Measurements from ENCODE around the gene SLA2.
"Not testable (repeated sequence)": the region's sequence is repeated elsewhere in the genome, so short reads cannot be mapped to it uniquely, and the experiment has no call there.

SLA2 gene, protein sequence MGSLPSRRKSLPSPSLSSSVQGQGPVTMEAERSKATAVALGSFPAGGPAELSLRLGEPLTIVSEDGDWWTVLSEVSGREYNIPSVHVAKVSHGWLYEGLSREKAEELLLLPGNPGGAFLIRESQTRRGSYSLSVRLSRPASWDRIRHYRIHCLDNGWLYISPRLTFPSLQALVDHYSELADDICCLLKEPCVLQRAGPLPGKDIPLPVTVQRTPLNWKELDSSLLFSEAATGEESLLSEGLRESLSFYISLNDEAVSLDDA

DNA sequence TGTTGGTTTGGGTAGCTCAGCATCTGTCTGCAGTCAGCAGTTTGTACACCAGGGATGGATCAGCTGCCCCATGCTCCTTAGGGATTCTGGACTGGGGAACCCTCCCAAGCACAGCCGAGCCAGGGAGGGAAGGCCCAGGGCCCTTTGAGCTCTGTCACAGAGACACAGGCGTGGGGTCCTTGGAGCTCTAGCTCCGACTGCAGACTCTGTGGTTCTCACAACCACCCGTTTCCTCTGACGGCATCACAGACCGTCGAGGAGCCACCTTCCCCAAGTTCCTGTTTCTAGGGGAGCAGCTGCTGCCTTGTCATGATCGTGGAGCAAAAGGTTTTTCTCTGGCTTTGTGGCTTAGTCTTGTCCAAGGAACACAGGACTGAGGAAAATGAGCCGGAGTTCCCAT is at the start of gene SLA2:
Gene SLA2, minus strand, starts transcription at position 199 of the 400 bp plus-strand sequence. CDS start 4,861 bp downstream, outside the sequence.
- H3K4me3 ChIP-seq (ENCODE audit: low read length in 2 of 2): peak within 1 kb of the TSS in 1 of 2 donors; percentile 3

DNA sequence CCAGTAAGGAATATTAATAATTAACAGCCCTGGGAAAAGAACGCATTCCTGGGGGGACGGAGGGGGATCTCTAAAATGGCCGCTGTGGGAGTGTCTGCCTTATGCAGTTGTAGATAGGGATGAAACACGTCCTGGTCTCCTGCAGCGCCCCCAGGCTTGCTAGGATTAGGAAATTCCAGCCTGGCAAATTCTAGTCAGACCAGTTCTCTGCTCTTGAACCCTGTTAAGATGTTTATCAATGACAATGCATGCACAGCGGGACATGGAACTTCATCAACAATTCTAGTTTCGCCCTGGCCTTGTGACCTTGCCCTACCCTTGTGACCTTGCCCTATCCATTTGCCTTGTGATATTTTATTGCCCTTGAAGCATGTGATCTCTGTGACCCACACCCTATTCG is 49.5 kb upstream of the SLA2 start:
- H3K27ac ChIP-seq (ENCODE audit: low read length): not testable (repeated sequence)

More for the DNA sequence above, at the start of gene SLA2:
- no peak within 1 kb of the TSS for H3K27ac ChIP-seq (ENCODE audit: low read length)
- no peaks in the 10 kb centered on the region for H3K9me3 ChIP-seq (ENCODE audit: control insufficient read depth in 2 of 2, low read length in 2 of 2)
- H3K9ac ChIP-seq (ENCODE audit: low read length in 2 of 2): no peak within 1 kb of the TSS
- no peaks in the 10 kb centered on the region for H3K36me3 ChIP-seq (ENCODE audit: control insufficient read depth in 2 of 2, insufficient read depth in 2 of 2, low read length in 2 of 2)
- H3K4me1 ChIP-seq (ENCODE audit: control insufficient read depth, insufficient read depth, low read length): no peaks in the 10 kb centered on the region
- H3K27me3 ChIP-seq (ENCODE audit: control insufficient read depth in 1 of 2, insufficient read depth in 2 of 2, low read length in 2 of 2): no peaks in the 10 kb centered on the region

DNA sequence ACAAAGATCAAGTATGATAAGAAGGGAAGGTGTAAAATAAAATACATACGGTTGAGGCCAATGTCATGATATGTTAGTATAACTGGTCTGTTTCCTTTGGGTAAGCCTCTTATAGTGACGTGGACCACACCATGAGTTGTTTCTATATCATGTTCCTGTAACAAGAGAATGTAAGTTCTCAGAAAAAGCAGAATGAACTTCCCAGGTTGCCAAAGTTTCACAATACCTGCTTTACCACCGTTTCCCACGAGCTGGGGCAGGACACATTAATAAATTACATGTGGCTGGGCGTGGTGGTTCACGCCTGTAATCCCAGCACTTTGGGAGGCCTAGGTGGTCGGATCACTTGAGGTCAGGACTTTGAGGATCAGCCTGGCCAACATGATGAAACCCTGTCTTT is 42.6 kb upstream of the SLA2 start:
- Histone ChIP-seq H3K36me3 (ENCODE audit: control insufficient read depth in 2 of 2, insufficient read depth in 2 of 2, low read length in 2 of 2) (peaks cover 13 to 17% of the 10 kb centered on the region in 2 donors), H3K27ac (ENCODE audit: low read length) (no peak overlapping the region), H3K27me3 (ENCODE audit: control insufficient read depth in 1 of 2, insufficient read depth in 2 of 2, low read length in 2 of 2) (no peaks in the 10 kb centered on the region), H3K9ac (ENCODE audit: low read length in 2 of 2) (no peak overlapping the region), H3K4me1 (ENCODE audit: control insufficient read depth, insufficient read depth, low read length) (no peaks in the 10 kb centered on the region), H3K4me3 (ENCODE audit: low read length in 2 of 2) (no peak overlapping the region), H3K9me3 (ENCODE audit: control insufficient read depth in 2 of 2, low read length in 2 of 2) (no peaks in the 10 kb centered on the region)

More for the DNA sequence above, 49.5 kb upstream of the SLA2 start:
- not testable (repeated sequence) for H3K9ac ChIP-seq (ENCODE audit: low read length in 2 of 2); H3K4me1 ChIP-seq (ENCODE audit: control insufficient read depth, insufficient read depth, low read length); H3K4me3 ChIP-seq (ENCODE audit: low read length in 2 of 2); H3K9me3 ChIP-seq (ENCODE audit: control insufficient read depth in 2 of 2, low read length in 2 of 2); H3K27me3 ChIP-seq (ENCODE audit: control insufficient read depth in 1 of 2, insufficient read depth in 2 of 2, low read length in 2 of 2); H3K36me3 ChIP-seq (ENCODE audit: control insufficient read depth in 2 of 2, insufficient read depth in 2 of 2, low read length in 2 of 2)

DNA sequence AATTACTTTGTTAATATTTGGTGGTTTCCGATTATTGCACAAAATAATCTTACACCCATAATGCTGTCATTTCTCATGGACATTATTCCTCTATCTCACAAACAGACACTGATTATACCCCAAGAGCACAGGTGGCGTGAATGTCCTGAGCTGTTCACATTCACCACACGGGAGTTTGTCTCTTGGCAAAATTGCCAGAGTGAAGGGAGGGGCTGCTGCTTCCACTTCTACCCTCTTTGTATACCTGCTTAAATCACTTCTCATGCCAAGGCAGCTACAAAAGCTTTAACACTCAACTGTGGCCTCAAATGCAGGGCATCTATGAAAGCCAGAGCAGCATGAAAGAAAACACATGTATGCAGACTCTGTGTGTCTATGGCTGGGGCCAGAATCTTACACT is 41.9 kb upstream of the SLA2 start:
- H3K9me3 ChIP-seq (ENCODE audit: control insufficient read depth in 2 of 2, low read length in 2 of 2): no peaks in the 10 kb centered on the region
- H3K36me3 ChIP-seq (ENCODE audit: control insufficient read depth in 2 of 2, insufficient read depth in 2 of 2, low read length in 2 of 2): peaks cover 13 to 17% of the 10 kb centered on the region in 2 donors

DNA sequence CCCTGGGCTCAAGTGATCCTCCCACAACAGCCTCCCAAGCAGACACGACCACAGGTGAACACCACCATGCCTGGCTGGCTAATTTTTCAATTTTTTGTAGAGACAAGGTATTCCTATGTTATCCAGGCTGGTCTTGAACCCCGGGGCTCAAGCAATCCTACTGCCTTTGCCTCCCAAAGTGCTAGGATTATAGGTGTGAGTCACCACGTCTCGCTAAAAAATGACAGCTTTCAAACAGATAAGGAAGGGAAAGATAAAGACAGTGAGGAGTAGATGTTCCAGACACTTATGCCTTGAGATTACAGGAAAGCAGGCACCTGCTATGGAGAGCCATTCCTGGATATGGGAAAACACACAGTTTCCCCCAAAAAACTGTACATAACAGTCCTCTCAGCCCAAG is 40.9 kb upstream of the SLA2 start:
- Histone ChIP-seq H3K36me3 (ENCODE audit: control insufficient read depth in 2 of 2, insufficient read depth in 2 of 2, low read length in 2 of 2) (peaks cover 18 to 20% of the 10 kb centered on the region in 2 donors), H3K4me1 (ENCODE audit: control insufficient read depth, insufficient read depth, low read length) (no peaks in the 10 kb centered on the region), H3K27ac (ENCODE audit: low read length) (no peak overlapping the region), H3K4me3 (ENCODE audit: low read length in 2 of 2) (no peak overlapping the region), H3K27me3 (ENCODE audit: control insufficient read depth in 1 of 2, insufficient read depth in 2 of 2, low read length in 2 of 2) (no peaks in the 10 kb centered on the region), H3K9ac (ENCODE audit: low read length in 2 of 2) (no peak overlapping the region), H3K9me3 (ENCODE audit: control insufficient read depth in 2 of 2, low read length in 2 of 2) (no peaks in the 10 kb centered on the region)

More for the DNA sequence above, 41.9 kb upstream of the SLA2 start:
- Histone ChIP-seq H3K4me1 (ENCODE audit: control insufficient read depth, insufficient read depth, low read length) (no peaks in the 10 kb centered on the region), H3K27ac (ENCODE audit: low read length) (no peak overlapping the region), H3K4me3 (ENCODE audit: low read length in 2 of 2) (no peak overlapping the region), H3K9ac (ENCODE audit: low read length in 2 of 2) (no peak overlapping the region), H3K27me3 (ENCODE audit: control insufficient read depth in 1 of 2, insufficient read depth in 2 of 2, low read length in 2 of 2) (no peaks in the 10 kb centered on the region)

DNA sequence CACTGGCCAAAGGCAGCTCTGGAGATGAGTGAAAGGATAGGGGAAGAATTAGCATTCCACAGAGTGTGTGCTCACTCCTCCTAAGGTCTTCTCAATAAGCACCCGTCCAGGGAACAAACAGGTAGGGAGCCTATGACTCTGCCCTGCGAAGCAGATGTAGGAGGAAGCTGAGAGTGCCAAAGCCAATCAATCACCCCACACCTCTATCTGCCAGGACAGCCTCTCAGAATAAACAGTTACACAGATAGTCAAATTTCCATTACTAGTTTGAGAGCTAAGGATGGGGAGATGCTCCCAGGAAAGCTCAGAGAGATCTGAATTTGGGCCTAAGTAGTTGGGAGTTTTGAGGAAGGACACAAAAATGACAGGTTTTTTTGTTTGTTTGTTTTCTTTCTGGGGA is 40.5 kb upstream of the SLA2 start:
- Histone ChIP-seq H3K27ac (ENCODE audit: low read length) (no peak overlapping the region), H3K9ac (ENCODE audit: low read length in 2 of 2) (no peak overlapping the region), H3K27me3 (ENCODE audit: control insufficient read depth in 1 of 2, insufficient read depth in 2 of 2, low read length in 2 of 2) (no peaks in the 10 kb centered on the region), H3K4me1 (ENCODE audit: control insufficient read depth, insufficient read depth, low read length) (no peaks in the 10 kb centered on the region), H3K9me3 (ENCODE audit: control insufficient read depth in 2 of 2, low read length in 2 of 2) (no peaks in the 10 kb centered on the region), H3K36me3 (ENCODE audit: control insufficient read depth in 2 of 2, insufficient read depth in 2 of 2, low read length in 2 of 2) (peaks cover 18 to 20% of the 10 kb centered on the region in 2 donors), H3K4me3 (ENCODE audit: low read length in 2 of 2) (no peak overlapping the region)

DNA sequence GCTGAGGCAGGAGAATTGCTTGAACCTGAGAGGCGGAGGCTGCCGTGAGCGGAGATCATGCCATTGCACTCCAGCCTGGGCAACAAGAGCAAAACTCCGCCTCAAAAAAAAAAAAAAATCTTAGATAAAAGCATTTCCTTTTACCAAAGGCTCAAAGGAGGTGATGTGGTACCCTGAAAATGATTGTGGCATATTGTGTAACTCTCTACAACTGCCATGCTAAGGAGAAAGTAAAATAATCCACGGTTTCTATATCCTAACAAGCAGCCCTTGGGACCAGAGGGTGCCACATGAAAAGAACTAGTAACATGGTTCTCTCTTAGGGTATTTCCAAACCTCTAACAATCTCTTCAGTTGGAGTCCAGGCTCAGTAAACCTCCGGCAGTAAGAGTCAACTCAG is 38.8 kb upstream of the SLA2 start:
- Histone ChIP-seq H3K36me3 (ENCODE audit: control insufficient read depth in 2 of 2, insufficient read depth in 2 of 2, low read length in 2 of 2) (peaks cover 24 to 27% of the 10 kb centered on the region in 2 donors), H3K27me3 (ENCODE audit: control insufficient read depth in 1 of 2, insufficient read depth in 2 of 2, low read length in 2 of 2) (no peaks in the 10 kb centered on the region), H3K9ac (ENCODE audit: low read length in 2 of 2) (no peak overlapping the region), H3K4me3 (ENCODE audit: low read length in 2 of 2) (no peak overlapping the region), H3K27ac (ENCODE audit: low read length) (no peak overlapping the region), H3K4me1 (ENCODE audit: control insufficient read depth, insufficient read depth, low read length) (no peaks in the 10 kb centered on the region), H3K9me3 (ENCODE audit: control insufficient read depth in 2 of 2, low read length in 2 of 2) (no peaks in the 10 kb centered on the region)

DNA sequence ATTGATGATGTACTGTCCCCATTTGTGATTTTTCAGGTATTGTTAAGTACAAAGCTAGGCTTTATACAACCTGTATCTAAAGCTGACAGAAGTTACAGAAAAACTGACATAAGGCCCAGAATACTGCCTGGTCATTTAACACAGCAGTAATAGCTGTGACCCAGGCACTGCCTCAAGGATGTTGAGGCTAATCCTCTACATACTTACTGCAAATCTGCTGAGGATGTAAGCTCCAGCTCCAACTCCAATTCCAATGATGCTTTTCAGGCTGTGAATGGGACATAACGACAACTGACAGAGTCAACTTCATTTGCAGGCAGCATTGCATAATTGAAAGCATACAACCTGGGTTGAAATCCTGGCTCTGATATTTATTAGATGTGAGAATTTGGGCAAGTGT is 36.3 kb upstream of the SLA2 start:
- H3K4me3 ChIP-seq (ENCODE audit: low read length in 2 of 2): no peak overlapping the region
- no peak overlapping the region for H3K27ac ChIP-seq (ENCODE audit: low read length)
- no peak overlapping the region for H3K9ac ChIP-seq (ENCODE audit: low read length in 2 of 2)
- no peaks in the 10 kb centered on the region for H3K9me3 ChIP-seq (ENCODE audit: control insufficient read depth in 2 of 2, low read length in 2 of 2)
- H3K4me1 ChIP-seq (ENCODE audit: control insufficient read depth, insufficient read depth, low read length): no peaks in the 10 kb centered on the region
- H3K27me3 ChIP-seq (ENCODE audit: control insufficient read depth in 1 of 2, insufficient read depth in 2 of 2, low read length in 2 of 2): no peaks in the 10 kb centered on the region
- peaks cover 22 to 27% of the 10 kb centered on the region in 2 donors for H3K36me3 ChIP-seq (ENCODE audit: control insufficient read depth in 2 of 2, insufficient read depth in 2 of 2, low read length in 2 of 2)

DNA sequence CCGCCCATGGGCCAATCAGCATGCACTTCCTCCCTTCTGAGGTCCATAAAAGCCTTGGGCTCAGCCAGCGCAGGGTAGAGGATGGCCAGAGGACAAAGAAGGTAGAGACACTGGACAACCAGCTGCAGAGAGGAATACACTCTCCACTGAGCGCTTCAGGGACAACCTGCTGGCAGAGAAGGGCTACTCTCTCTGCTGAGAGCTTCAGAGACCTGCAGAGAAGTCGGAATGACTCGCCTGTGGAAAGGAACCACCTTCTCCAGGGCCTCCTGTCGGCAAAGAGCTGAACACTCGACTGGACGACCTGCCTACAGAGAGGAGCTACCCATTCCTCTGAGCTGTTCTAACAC is 31.4 kb upstream of the SLA2 start:
- Histone ChIP-seq H3K9me3 (ENCODE audit: control insufficient read depth in 2 of 2, low read length in 2 of 2) (no peaks in the 10 kb centered on the region), H3K27ac (ENCODE audit: low read length) (no peak overlapping the region), H3K27me3 (ENCODE audit: control insufficient read depth in 1 of 2, insufficient read depth in 2 of 2, low read length in 2 of 2) (no peaks in the 10 kb centered on the region), H3K36me3 (ENCODE audit: control insufficient read depth in 2 of 2, insufficient read depth in 2 of 2, low read length in 2 of 2) (peaks cover 11 to 14% of the 10 kb centered on the region in 2 donors), H3K9ac (ENCODE audit: low read length in 2 of 2) (no peak overlapping the region), H3K4me1 (ENCODE audit: control insufficient read depth, insufficient read depth, low read length) (no peaks in the 10 kb centered on the region), H3K4me3 (ENCODE audit: low read length in 2 of 2) (no peak overlapping the region)

DNA sequence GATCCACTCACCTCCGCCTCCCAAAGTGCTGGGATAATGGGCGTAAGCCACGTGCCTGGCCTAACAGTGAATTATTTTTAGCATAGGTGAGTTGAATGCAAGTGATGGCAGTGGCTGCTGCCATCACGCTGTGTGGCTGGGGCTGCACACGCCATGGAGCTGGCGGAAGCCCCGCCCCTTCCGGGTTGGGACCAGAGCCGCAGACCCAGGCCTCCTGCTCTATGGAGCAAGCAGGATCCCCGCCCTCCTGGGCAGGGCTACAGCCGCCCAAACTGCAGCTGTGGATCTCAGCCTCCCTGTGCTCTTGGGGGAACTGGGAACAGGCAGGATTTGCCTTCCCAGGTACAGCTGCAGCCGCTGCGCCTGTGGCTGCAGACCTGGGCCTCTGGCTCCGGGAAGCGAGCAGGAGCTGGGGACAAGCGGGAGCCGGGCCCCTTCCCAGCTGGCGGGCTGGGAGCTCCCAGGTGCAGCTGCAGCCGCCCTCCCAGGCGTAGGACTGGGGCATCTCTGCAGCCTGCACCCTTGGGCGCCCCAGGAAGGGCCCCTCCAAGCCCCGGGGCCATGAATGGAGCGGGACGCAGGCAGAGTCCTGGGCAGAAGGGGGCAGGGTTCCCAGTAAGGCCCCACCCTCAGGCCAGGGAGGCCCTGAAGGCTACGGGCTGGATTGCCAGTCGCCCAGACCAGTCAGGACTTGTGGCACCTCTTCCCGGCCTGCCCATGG is 30.9 kb upstream of the SLA2 start:
- H3K36me3 ChIP-seq (ENCODE audit: control insufficient read depth in 2 of 2, insufficient read depth in 2 of 2, low read length in 2 of 2): peaks cover 8 to 10% of the 10 kb centered on the region in 2 donors
- H3K9ac ChIP-seq (ENCODE audit: low read length in 2 of 2): no peak overlapping the region

DNA sequence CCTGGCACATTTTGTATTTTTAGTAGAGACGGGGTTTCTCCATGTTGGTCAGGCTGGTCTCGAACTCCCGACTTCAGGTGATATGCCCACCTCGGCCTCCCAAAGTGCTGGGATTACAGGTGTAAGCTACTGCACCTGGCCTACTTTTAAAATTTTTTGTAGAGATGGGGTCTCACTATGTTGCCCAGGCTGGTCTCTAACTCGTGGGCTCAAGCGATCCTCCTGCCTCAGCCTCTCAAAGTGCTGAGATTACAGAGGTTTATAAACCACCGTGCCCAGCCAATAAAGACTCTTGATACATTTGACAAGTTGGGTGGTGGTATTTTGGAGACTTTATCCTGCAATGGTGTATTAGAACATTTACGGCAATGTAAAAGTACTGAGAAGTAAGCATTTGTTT is 29.5 kb upstream of the SLA2 start:
- not testable (repeated sequence) for H3K36me3 ChIP-seq (ENCODE audit: control insufficient read depth in 2 of 2, insufficient read depth in 2 of 2, low read length in 2 of 2); H3K27ac ChIP-seq (ENCODE audit: low read length); H3K9me3 ChIP-seq (ENCODE audit: control insufficient read depth in 2 of 2, low read length in 2 of 2); H3K4me3 ChIP-seq (ENCODE audit: low read length in 2 of 2); H3K4me1 ChIP-seq (ENCODE audit: control insufficient read depth, insufficient read depth, low read length); H3K27me3 ChIP-seq (ENCODE audit: control insufficient read depth in 1 of 2, insufficient read depth in 2 of 2, low read length in 2 of 2); H3K9ac ChIP-seq (ENCODE audit: low read length in 2 of 2)

More for the DNA sequence above, 30.9 kb upstream of the SLA2 start:
- Histone ChIP-seq H3K27ac (ENCODE audit: low read length) (no peak overlapping the region), H3K4me1 (ENCODE audit: control insufficient read depth, insufficient read depth, low read length) (no peaks in the 10 kb centered on the region), H3K9me3 (ENCODE audit: control insufficient read depth in 2 of 2, low read length in 2 of 2) (no peaks in the 10 kb centered on the region), H3K27me3 (ENCODE audit: control insufficient read depth in 1 of 2, insufficient read depth in 2 of 2, low read length in 2 of 2) (no peaks in the 10 kb centered on the region), H3K4me3 (ENCODE audit: low read length in 2 of 2) (no peak overlapping the region)
